Fibroblast of lung (primary cell): ENCODE results near the gene GNAZ. TPM values are rescaled to one million over a fixed set of nuclear protein-coding genes. Genes with fewer than 3 reads are reported as not detected.

Experiments
- DNase-seq, 2 donors: peaks; one replicate each; pipeline versions ENCODE4 v3.0.0 to v3.0.0-alpha.2; 2010; ENCODE audit warnings: low read depth in 2 of 2
- H2AFZ ChIP-seq: 2 replicates; pipeline ENCODE4 v1.5.1; 2012; ENCODE audit warnings: low read length, control low read depth, inconsistent platforms
- H3K27ac ChIP-seq: 2 replicates; pipeline ENCODE4 v1.5.1; 2011; ENCODE audit warnings: low read length, control low read depth; ENCODE audit not compliant: insufficient read depth
- H3K27me3 ChIP-seq: 2 replicates; pipeline ENCODE4 v1.5.1; 2011; ENCODE audit warnings: mild to moderate bottlenecking, low read length; ENCODE audit not compliant: control insufficient read depth, insufficient read depth
- H3K36me3 ChIP-seq: 2 replicates; pipeline ENCODE4 v1.5.1; 2011; ENCODE audit warnings: low read length; ENCODE audit not compliant: control insufficient read depth, insufficient read depth
- H3K4me1 ChIP-seq: 2 replicates; pipeline ENCODE4 v1.5.1; 2011; ENCODE audit warnings: low read length; ENCODE audit not compliant: control insufficient read depth, insufficient read depth; ENCODE audit errors: extremely low read depth
- H3K4me2 ChIP-seq: 2 replicates; pipeline ENCODE4 v1.5.1; 2011; ENCODE audit warnings: low read length, control low read depth; ENCODE audit not compliant: insufficient read depth; ENCODE audit errors: extremely low read depth
- H3K4me3 ChIP-seq, 4 experiments: fragments of 200-600 bp in 1 of 4; sonication (generic) in 1 of 4; replicated peaks in 1 of 4; 2 replicates each; pipeline ENCODE4 v1.5.1; 2011 to 2016; ENCODE audit warnings: low read length in 4 of 4, low read depth in 3 of 4, mild to moderate bottlenecking in 3 of 4, control low read depth in 2 of 4, inconsistent platforms in 1 of 4, mixed read lengths in 1 of 4; ENCODE audit not compliant: insufficient read depth in 1 of 4; ENCODE audit errors: control extremely low read depth in 1 of 4
- H3K79me2 ChIP-seq: 2 replicates; pipeline ENCODE4 v1.5.1; 2012; ENCODE audit warnings: mild to moderate bottlenecking, low read length, inconsistent platforms; ENCODE audit not compliant: control insufficient read depth, insufficient read depth
- H3K9ac ChIP-seq: 2 replicates; pipeline ENCODE4 v1.5.1; 2011; ENCODE audit warnings: mild to moderate bottlenecking, low read length, control low read depth; ENCODE audit not compliant: insufficient read depth
- H3K9me3 ChIP-seq: 2 replicates; pipeline ENCODE4 v1.5.1; 2012; ENCODE audit warnings: low read depth, low read length; ENCODE audit not compliant: control insufficient read depth, insufficient read depth
- H4K20me1 ChIP-seq: 2 replicates; pipeline ENCODE4 v1.5.1; 2011; ENCODE audit warnings: low read length; ENCODE audit not compliant: control insufficient read depth, insufficient read depth; ENCODE audit errors: extremely low read depth
- EZH2 ChIP-seq: IDR thresholded peaks from 2 replicates; pipeline ENCODE4 v1.5.1; 2012; ENCODE audit warnings: low read length, control low read depth, mild to moderate bottlenecking; ENCODE audit errors: missing control alignments
- polyA plus RNA-seq, 2 donors: library from polyadenylated mRNA; depleted of rRNA in 1 of 2; stranded (reverse) in 1 of 2; unstranded in 1 of 2; fragments of >200 nt; gene quantifications; 2 replicates each; pipeline ENCODE4 v1.2.1, GENCODE V29; 2011 to 2012; ENCODE audit warnings: missing spikeins in 1 of 2
- total RNA-seq: library from RNA; depleted of rRNA; stranded (reverse); fragments of >200 nt; gene quantifications from 2 replicates; pipeline ENCODE4 v1.2.1, GENCODE V29; 2014
- TF ChIP-seq, protein P1 (sequence below), 2 donors: IDR thresholded peaks in 1 of 2; conservative IDR thresholded peaks in 1 of 2; 1 replicate in 1 of 2; 2 replicates in 1 of 2; pipeline ENCODE4 v1.5.1; 2011 to 2012; ENCODE audit warnings: low read length in 2 of 2, control low read depth in 1 of 2, inconsistent platforms in 1 of 2, low read depth in 1 of 2, mild to moderate bottlenecking in 1 of 2

GNAZ gene
- total and polyA plus RNA-seq, 2 donors (not counting 1 experiment from before 2014, with no cell fraction given), result 0.22 to 1.7 TPM

DNA sequence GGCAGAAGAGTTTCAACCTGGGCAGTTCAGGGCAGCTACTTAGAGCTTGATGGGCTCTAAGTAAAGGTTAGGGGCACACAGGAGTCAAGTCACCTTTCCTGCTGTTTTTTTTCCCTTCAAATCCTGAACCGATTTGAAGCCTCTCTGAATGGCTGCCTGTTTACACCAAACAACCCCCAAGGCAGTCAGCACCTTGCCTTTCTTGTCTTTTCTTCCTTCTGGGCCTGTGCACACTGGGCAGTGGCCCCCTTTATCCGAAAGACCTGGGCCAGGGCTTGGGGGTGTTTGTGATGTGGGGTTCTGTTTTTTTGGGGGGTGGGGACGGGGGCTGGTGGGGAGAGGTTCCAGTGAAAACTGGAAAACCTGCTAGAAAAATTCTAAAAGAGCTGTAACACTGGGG is 67.1 kb downstream of the GNAZ start:
- no peak overlapping the region for H2AFZ ChIP-seq
- H3K27ac ChIP-seq, result no peak overlapping the region
- H3K9ac ChIP-seq, result no peak overlapping the region
- no peaks in the 10 kb centered on the region for H3K4me1 ChIP-seq
- H3K4me3 ChIP-seq, result no peak overlapping the region
- TF ChIP-seq, protein P1, sequence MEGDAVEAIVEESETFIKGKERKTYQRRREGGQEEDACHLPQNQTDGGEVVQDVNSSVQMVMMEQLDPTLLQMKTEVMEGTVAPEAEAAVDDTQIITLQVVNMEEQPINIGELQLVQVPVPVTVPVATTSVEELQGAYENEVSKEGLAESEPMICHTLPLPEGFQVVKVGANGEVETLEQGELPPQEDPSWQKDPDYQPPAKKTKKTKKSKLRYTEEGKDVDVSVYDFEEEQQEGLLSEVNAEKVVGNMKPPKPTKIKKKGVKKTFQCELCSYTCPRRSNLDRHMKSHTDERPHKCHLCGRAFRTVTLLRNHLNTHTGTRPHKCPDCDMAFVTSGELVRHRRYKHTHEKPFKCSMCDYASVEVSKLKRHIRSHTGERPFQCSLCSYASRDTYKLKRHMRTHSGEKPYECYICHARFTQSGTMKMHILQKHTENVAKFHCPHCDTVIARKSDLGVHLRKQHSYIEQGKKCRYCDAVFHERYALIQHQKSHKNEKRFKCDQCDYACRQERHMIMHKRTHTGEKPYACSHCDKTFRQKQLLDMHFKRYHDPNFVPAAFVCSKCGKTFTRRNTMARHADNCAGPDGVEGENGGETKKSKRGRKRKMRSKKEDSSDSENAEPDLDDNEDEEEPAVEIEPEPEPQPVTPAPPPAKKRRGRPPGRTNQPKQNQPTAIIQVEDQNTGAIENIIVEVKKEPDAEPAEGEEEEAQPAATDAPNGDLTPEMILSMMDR (conservative IDR thresholded peaks at IDR 0.05 in 1 of 2, IDR thresholded peaks at IDR 0.05 in 1 of 2; ENCODE audit: low read depth in 1 of 2, low read length in 2 of 2), result no peak
- TF ChIP-seq EZH2, result no peak
- H3K36me3 ChIP-seq, result no peaks in the 10 kb centered on the region
- H3K79me2 ChIP-seq, result no peaks in the 10 kb centered on the region
- no peak overlapping the region for H3K4me2 ChIP-seq
- no peaks in the 10 kb centered on the region for H3K27me3 ChIP-seq
- no peaks in the 10 kb centered on the region for H4K20me1 ChIP-seq
- no peak for DNase-seq
- H3K9me3 ChIP-seq, result no peaks in the 10 kb centered on the region

DNA sequence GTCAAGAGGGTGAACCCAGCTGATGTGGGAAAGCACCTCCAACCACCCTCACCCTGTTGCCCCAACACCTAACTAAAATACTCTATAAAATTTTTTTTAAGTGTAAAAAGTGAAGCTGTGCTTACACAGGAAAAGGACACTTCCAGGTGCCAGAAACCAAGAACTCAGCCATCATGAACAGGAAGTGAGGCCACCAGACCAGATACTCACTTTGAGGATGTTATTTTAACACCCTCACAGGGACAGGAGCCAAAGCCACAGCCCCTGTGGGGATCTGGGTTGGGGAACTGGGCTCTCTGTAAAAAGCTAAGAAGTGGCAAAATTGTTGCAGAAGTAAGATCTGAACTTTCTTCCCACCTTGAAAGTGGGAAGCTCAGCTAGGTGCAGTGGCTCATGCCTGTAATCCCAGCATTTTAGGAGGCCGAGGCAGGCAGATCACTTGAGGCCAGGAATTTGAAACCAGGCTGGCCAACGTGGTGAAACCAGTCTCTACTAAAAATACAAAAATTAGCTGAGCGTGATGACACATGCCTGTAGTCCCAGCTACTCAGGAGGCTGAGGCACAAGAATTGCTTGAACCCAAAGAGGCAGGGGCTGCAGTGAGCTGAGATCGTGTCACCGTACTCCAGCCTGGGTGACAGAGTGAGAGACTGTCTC is 67.7 kb downstream of the GNAZ start:
- H3K9ac ChIP-seq, result no peak overlapping the region
- H3K27ac ChIP-seq, result no peak overlapping the region
- no peaks in the 10 kb centered on the region for H3K79me2 ChIP-seq
- no peaks in the 10 kb centered on the region for H3K36me3 ChIP-seq
- no peaks in the 10 kb centered on the region for H4K20me1 ChIP-seq
- H3K27me3 ChIP-seq, result no peaks in the 10 kb centered on the region
- DNase-seq, result peak in 1 of 2 donors; percentile 25
- H3K4me1 ChIP-seq, result no peaks in the 10 kb centered on the region
- no peak overlapping the region for H3K4me2 ChIP-seq
- TF ChIP-seq EZH2, result no peak
- TF ChIP-seq, protein P1 (conservative IDR thresholded peaks at IDR 0.05 in 1 of 2, IDR thresholded peaks at IDR 0.05 in 1 of 2; ENCODE audit: low read depth in 1 of 2, low read length in 2 of 2), result no peak
- H2AFZ ChIP-seq, result no peak overlapping the region
- H3K9me3 ChIP-seq, result no peaks in the 10 kb centered on the region
- H3K4me3 ChIP-seq, result no peak overlapping the region

DNA sequence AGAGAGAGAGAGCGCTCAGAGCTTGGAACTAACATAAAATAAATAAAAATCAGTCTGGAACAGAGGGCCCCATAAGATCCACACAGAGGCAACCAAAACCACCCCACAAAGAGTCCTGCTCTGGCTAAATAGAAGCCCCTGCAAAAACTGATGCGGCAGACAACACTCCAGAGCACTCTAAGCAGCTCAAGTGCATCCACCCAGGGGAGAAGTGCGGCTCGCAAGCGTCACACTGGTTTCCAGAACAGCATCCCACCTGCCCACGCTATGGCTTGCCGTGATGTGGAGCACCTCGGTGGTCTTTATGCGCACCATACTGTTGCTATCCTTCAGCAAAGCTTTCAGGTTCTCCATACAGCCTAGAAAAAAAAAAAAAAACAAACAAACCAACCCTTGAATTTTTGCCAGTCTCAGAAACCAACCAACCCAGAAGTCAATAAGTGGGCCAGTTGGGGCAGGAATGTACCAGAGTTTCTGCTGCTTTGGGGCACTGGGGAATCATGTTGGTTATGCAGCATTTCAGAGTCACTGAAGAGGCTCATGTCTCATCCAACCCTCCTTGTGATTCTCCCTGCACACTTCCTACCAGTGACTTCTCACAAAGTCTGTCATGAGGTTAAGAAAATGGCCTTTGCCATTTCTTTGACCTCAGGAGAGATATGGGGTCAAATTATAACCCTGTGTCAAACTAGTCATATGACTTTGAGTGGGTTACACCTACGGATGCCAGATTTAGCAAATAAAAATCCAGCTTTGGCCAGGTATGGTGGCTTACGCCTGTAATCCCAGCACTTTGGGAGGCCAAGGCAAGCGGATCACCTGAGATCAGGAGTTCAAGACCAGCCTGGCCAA is 68.5 kb downstream of the GNAZ start:
- no peaks in the 10 kb centered on the region for H3K36me3 ChIP-seq
- H4K20me1 ChIP-seq, result no peaks in the 10 kb centered on the region
- no peak overlapping the region for H3K4me3 ChIP-seq
- H3K9ac ChIP-seq, result no peak overlapping the region
- H3K27ac ChIP-seq, result no peak overlapping the region
- H3K79me2 ChIP-seq, result no peaks in the 10 kb centered on the region
- no peak overlapping the region for H2AFZ ChIP-seq
- no peaks in the 10 kb centered on the region for H3K27me3 ChIP-seq
- DNase-seq, result no peak
- no peaks in the 10 kb centered on the region for H3K4me1 ChIP-seq
- no peaks in the 10 kb centered on the region for H3K9me3 ChIP-seq
- TF ChIP-seq, protein P1 (conservative IDR thresholded peaks at IDR 0.05 in 1 of 2, IDR thresholded peaks at IDR 0.05 in 1 of 2; ENCODE audit: low read depth in 1 of 2, low read length in 2 of 2), result no peak
- no peak for TF ChIP-seq EZH2
- H3K4me2 ChIP-seq, result no peak overlapping the region
